HG03460 (cell line): ENCODE data around the gene PTPRZ1.

Experiments used
- ATAC-seq: cut with Tn5 transposase; IDR thresholded peaks from one replicate; pipeline ENCODE4 v1.9.1; 2021; ENCODE audit not compliant: unreplicated experiment

PTPRZ1 gene

GRCh38 chr7:121872831-121873288 is at the start of gene PTPRZ1:
Gene PTPRZ1 (plus strand): TSS chr7:121873161. CDS start chr7:121873500, 339 bp downstream.
- no peak for ATAC-seq

GRCh38 chr7:121824276-121824675 is 48.7 kb upstream of the PTPRZ1 start:
- no peak for ATAC-seq

GRCh38 chr7:121831351-121831750 is 41.6 kb upstream of the PTPRZ1 start:
- ATAC-seq: no peak

DNA sequence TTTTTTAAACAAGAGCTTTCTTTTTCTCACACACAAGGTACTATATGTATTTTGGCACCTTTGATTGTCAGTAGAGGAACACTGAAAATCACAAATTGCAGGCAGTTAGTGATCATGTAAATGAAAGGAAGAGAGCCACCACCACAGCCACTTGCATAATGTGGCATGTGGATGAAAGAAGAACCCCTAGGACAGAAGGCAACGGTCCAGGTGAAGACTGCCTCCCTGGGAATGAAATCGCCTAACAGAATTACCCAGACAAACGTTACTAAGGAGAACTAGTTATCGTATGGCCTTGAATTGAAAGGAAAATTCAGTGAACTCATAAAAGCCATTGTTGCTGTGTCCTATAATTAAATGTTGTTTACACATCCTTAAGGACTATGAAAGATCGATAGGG is 41.2 kb upstream of the PTPRZ1 start:
- no peak for ATAC-seq

DNA sequence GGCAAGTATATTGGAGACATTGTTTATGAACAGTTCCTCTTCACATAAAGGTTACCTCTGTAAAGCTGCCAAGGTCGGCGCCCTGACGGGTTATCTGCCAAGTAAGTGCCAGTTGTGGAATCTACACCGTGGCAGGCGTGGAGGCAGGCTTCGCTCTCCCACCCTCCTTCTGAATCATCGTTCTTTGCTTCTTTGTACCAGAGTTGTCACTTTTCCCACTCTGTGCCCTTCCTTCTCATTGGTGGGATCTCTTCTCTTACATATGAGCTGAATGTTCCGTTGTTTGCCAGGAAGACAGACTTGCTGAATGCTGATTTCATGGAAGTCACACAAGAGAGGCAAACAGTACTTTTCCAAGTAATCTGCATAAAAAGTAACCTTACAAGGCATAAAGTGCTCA is 40.6 kb upstream of the PTPRZ1 start:
- no peak for ATAC-seq

GRCh38 chr7:121833991-121834390 is 39.0 kb upstream of the PTPRZ1 start:
- ATAC-seq: no peak

GRCh38 chr7:121837462-121837861 is 35.5 kb upstream of the PTPRZ1 start:
- ATAC-seq: no peak

- ATAC-seq: no peak
Measured at GRCh38 chr7:121847041-121847440, 25.9 kb upstream of the PTPRZ1 start.

GRCh38 chr7:121853307-121853706 is 19.7 kb upstream of the PTPRZ1 start:
- ATAC-seq: no peak

- ATAC-seq: no peak
Measured at GRCh38 chr7:121860953-121861352, 12.0 kb upstream of the PTPRZ1 start.

DNA sequence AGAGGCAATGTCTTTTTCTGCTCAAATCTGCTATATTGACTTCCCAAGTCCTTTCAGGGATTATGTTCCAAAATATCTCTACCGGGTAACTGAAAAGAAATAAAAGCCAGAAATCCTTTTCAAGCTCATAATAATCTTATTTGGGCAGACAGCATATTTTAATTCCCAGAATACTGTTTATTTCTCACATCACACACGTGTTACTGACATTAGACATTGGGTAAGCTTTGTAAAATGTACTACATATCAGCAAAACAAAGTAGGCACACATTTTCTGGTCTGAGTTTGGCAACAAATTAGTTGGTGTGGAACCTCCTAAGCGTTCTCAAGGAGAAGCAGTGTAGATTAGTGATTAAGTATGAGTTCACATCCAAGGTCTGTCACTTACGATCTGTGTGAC is 10.4 kb upstream of the PTPRZ1 start:
- ATAC-seq: no peak

DNA sequence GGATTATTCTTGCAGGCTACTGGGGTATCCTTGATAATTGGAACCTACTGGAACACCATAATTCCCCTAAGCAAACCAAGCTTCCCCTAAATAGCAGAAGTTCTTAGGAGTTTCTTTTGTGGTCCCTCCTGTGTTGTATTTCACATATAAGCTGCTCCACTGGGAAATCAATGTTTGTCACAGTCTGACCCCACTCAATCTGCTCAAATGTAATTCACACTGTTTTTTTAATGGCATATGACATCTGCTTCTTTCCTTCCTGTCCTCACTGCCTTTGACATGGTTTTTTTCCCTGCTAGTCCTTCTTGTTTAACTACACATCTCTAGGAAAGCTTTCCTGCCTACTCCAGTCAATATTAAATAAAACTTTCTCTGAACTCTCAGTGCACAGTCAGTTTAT is 1.8 kb upstream of the PTPRZ1 start:
- ATAC-seq: no peak

DNA sequence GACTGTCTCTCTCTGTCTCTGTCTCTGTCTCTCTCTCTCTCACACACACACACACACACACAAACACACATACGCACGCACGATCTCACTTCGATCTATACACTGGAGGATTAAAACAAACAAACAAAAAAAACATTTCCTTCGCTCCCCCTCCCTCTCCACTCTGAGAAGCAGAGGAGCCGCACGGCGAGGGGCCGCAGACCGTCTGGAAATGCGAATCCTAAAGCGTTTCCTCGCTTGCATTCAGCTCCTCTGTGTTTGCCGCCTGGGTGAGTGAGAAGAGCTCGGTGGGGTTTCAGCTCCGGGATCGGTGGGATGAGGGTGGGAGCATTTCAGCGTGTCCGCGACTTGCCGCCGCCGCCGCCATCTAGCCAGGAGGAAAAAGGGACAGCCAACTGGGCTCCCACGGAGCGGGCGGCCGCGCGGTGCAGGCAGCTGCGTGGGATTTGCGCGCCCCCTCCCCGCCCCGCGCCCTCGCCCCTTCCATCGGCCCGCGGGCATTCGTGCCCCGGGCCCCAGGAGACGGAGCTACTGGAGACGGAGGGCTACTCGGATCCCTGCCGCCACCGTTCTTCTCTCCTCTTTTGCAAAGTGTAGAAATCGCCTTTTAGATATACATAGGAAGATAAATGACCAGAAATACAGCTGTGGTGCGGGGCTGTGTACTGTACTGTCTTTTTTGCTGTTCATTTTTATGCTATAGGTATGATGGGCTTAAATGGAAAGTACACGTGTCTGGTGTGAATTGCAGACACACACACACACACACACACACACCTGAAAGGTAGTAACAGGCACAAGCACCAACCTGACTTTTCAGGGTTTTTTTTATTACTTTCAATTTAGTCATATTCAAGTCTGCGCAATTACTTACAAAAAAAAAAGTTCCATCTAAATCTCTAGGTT is 581 bp downstream of the PTPRZ1 start:
- no peak for ATAC-seq

GRCh38 chr7:121874298-121874697 is 1.3 kb downstream of the PTPRZ1 start:
- no peak for ATAC-seq

- no peak for ATAC-seq
Measured at GRCh38 chr7:121875203-121875602, 2.2 kb downstream of the PTPRZ1 start.

- no peak for ATAC-seq
Measured at GRCh38 chr7:121876656-121877500, 3.9 kb downstream of the PTPRZ1 start.

GRCh38 chr7:121878918-121879464 is 6.0 kb downstream of the PTPRZ1 start:
- no peak for ATAC-seq

DNA sequence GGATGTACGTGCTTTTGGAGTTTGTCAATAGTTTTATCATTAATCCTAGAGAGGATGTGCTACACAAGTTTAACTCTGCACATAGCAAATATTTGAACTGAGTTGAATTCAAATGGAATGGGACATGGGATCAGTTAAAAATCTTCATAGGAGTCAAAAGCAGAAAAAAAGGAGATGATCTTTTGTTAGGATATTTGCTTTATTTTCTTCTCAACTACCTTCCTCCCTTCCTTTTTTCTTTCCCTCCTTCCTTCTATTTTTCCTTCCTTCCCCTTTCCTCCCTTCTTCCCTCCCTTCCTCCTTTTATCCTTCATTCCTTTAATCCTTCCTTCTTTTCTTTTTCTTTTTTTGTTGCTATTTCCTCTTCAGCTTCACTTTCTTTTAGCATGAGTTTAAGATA is 6.6 kb downstream of the PTPRZ1 start:
- no peak for ATAC-seq

DNA sequence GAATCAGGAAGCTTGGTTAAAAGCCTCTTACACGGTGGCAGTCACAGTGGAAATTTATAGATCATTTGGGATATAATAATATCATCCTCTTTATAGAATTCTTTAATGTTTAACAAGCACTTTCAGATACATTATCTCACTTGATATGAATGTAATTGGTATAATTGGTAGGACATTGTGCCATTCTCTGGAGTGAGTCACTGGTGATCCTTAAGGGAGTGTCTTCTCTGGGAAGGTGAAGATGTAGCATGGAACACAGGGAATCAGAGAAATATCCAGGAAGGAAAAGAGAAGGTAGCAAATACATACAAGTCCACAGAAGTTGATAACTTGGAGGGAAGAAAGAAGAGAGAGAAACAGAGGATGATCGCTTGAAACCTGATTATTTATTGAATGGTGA is 9.8 kb downstream of the PTPRZ1 start:
- ATAC-seq: no peak

DNA sequence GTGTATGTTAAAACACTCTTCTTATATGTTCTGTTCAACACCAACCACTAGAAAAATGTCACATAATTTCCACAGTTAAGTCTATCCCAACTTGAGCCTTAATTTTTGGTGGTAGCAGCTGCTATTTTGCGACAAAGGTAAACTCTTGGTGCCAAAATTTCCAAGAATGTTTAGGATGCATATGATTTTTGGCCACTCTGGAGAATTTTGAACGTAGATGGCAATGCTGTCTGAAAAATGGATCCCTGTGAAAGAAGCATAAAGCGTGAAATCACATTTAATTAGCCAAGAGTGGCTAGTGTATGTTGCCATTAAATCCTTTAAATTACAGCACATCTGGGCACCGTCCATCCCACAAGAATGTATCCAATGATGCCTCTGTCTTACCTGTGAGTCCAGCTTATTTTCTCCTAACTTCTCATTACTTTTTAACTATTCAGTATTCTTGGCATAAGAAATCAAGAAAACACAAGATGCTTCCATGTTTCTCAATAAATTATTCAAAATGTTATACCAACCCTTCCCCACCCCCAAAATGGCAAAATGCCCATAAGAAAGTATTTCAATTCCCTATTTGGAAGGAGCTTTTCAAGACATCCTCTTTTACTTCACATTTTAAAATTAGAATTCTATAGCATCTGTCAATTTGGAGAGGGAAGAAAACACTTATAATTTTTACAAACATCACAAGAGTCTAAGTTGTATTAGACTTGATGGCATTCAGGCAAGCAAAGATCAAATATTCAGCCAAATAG is 12.4 kb downstream of the PTPRZ1 start:
- ATAC-seq: no peak

DNA sequence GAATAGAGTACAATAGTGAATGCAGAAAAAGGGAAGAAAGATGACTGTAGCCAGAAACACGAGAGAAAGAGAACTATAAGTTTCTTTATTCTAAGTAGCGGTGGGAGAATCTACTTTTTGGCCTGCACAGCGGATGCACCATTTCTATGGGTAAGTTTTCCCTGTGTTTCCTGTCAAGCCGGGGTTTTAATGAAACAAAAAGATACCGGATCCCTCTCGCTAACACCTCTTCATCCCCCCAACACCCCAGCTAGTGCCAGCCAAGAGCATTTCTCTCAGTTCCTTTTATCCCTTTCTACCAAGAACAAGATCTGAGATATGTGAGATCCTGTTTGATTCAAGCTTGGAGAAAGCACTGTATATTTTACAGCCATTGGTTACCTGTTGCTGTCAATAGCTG is 14.7 kb downstream of the PTPRZ1 start:
- ATAC-seq: no peak
